M059J (cell line): ENCODE data around the gene GLMN. TPM values are rescaled to one million over a fixed set of nuclear protein-coding genes. Genes with fewer than 3 reads are reported as not detected.

ENCODE experiments used
- DNase-seq: peaks from one replicate; pipeline ENCODE4 v3.0.0-alpha.2; 2012; ENCODE audit warnings: low read depth
- total RNA-seq: library from RNA; depleted of rRNA; stranded (reverse); fragments of >200 nt; shearing (Covaris generic); gene quantifications from 2 replicates; pipeline ENCODE4 v1.2.3, GENCODE V29; 2014; rRNA removed

Gene GLMN, protein sequence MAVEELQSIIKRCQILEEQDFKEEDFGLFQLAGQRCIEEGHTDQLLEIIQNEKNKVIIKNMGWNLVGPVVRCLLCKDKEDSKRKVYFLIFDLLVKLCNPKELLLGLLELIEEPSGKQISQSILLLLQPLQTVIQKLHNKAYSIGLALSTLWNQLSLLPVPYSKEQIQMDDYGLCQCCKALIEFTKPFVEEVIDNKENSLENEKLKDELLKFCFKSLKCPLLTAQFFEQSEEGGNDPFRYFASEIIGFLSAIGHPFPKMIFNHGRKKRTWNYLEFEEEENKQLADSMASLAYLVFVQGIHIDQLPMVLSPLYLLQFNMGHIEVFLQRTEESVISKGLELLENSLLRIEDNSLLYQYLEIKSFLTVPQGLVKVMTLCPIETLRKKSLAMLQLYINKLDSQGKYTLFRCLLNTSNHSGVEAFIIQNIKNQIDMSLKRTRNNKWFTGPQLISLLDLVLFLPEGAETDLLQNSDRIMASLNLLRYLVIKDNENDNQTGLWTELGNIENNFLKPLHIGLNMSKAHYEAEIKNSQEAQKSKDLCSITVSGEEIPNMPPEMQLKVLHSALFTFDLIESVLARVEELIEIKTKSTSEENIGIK
- total RNA-seq: 16.8 and 17.3 TPM in 2 replicates

- peak; percentile 86 for DNase-seq
Measured at GRCh38 chr1:92298573-92299476, at the start of gene GLMN, which contains the start of gene RPAP2. Gene GLMN (minus strand): TSS chr1:92298987. CDS start chr1:92297999, 988 bp downstream. Gene RPAP2 (plus strand): TSS chr1:92299059. CDS start chr1:92299074, 15 bp downstream.

- DNase-seq: no peak
Measured at GRCh38 chr1:92346866-92347640, 48.3 kb upstream of the GLMN start.

DNA sequence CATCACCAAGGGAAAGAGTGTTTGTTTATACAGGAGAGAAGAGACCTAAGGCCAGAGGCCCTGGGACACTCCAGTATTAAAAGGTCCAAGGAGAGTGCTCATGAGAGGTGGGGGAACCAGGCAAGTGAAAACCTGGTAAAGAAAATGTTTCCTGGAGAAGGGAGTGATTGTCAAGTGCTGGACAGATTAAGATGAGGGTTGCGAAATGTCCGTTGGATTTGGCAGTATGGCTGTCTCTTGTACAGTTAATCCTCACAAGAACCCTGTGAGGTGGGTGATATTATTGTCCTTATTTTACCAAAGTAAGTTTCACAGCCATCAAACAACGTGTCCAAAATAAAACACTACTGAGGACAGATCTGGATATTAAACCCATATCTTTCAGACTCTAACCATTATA is 44.3 kb upstream of the GLMN start:
- no peak for DNase-seq

- no peak for DNase-seq
Measured at GRCh38 chr1:92342401-92342800, 43.6 kb upstream of the GLMN start.

- DNase-seq: no peak
Measured at GRCh38 chr1:92340154-92340553, 41.4 kb upstream of the GLMN start.

- no peak for DNase-seq
Measured at GRCh38 chr1:92333668-92334067, 34.9 kb upstream of the GLMN start.

DNA sequence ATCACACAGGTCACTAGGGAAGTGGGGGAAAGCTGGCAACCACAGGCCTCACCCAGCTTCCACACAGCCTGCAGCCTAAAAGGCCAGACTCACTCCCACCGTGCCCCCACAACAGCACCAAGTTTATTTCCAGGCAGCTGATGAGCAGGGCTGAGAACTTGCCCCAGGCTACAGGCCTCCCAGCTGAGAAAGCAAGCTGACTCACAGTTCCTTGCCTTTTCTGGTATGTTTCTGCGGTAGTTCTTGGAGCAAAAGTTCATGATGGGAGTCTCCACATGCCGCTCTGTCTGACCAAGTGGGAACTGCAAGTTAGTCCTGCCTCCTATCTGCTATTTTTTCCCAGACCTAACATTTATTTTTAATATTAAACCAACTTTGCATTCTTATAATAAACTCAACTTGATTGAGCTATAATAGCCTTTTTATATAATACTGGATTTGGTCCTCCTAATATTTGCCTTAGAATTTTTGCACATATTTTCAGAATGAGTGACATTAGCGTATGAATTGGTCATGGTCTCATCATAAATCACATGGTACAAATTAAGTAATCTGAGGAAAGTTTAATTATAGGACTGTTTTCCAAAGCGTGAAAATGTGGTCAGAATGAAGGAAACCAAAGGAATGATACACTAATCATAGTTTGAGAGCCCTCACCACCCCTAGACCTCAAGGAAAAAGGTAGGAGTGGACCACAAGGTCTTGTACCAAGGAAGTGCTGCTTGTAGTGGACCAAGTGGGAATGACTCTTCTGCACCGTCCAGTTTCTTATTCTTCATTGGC is 30.8 kb upstream of the GLMN start:
- DNase-seq: peak; percentile 99

- DNase-seq: no peak
Measured at GRCh38 chr1:92327794-92328193, 29.0 kb upstream of the GLMN start.

DNA sequence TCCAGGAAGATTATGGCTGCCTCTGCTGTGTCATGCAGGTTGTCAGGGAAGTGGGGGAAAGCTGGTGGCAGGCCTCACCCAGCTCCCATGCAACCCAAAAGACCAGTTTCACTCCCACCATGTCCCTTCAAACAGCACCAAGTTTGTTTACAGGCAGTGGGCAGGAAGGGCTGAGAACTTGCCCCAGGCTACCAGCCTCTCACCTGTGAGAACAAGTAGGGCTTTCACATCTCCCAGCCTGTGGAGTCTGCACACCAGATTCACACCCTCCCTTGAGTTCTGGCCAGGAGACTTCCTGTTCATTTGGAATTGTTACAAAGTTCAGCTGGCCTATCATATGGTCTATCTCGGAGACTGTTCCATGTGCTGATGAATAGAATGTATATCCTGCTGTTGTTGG is 27.9 kb upstream of the GLMN start:
- peak; percentile 48 for DNase-seq

DNA sequence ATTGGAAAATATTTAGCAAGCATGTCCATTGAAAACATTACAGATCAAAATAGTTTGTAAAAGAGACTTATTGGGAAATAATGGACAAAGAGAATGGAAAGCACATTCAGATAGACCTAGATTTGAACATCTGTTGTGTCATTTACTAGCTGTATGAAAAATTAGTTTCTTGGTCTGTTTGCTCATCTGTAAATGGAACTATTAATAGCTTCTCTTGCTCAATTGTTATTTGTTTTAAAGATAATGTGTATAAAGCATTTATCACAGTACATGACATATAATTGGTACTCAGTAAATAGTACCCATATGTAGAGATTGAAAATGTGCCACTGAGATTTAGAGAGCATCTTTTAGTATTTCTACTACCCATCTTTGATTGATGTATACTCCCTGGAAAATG is 26.0 kb upstream of the GLMN start:
- no peak for DNase-seq

DNA sequence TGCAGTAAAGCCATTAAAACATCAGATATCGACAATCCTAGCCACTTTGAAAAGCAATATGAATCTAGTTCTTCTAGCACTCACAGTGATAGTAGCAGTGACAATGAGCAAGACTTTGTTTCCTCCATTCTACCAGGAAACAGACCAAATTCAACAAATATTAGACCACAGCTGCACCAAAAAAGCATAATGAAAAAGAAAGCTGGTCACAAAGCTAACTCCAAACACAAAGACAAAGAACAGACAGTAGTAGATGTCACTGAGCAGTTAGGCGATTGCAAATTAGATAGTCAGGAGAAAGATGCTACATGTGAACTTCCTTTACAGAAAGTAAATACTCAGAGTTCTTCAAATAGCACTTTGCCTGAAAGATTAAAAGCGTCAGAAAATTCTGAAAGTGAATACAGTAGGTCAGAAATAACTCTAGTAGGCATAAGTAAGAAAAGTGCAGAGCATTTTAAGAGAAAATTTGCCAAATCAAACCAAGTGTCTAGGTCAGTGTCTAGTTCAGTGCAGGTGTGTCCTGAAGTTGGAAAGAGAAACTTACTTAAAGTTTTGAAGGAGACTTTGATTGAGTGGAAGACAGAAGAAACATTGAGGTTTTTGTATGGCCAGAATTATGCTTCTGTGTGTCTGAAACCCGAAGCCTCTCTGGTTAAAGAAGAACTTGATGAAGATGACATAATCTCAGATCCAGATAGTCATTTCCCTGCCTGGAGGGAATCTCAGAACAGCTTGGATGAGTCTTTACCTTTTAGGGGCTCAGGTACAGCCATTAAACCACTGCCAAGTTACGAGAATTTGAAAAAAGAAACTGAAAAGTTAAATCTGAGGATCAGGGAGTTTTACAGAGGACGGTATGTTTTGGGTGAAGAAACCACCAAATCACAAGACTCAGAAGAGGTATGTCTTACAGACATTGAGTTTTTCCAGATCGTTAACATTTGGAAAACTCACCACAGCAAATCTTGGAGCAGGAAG is 25.0 kb upstream of the GLMN start:
- DNase-seq: no peak

DNA sequence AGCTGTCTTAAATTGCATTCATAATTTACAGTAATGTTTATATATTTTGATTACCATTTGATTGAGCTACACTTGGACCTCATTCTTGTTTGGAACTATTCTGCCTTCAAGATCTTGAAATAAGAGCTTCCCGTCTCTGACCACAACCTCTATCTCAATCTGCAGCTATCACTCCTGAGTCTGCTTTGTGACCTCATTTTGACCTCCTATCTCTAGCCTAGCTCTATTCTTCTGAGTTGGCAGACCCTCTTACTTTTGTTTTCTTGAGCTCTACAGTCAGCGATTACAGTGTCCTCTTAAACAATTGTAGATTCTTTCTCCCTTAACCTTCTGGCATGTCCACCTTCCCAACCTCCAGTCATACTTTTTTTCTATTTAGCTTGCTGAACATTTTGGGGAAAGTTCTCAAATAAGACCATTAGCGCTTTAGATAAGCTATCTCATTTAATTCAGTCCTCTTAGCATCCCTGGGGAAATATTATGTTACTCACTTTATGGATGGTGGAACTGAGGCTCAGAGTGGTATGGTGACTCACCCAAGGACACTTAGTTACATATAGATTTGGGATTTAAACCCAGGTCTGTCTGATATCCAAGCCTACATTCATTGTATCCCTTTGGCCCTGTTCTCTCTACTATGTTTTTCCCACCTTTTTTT is 19.2 kb upstream of the GLMN start:
- DNase-seq: no peak

GRCh38 chr1:92315766-92316599 is 17.2 kb upstream of the GLMN start:
- DNase-seq: no peak

GRCh38 chr1:92314024-92314423 is 15.2 kb upstream of the GLMN start:
- no peak for DNase-seq

GRCh38 chr1:92310185-92310597 is 11.4 kb upstream of the GLMN start:
- DNase-seq: peak; percentile 46

- DNase-seq: no peak
Measured at GRCh38 chr1:92307980-92308379, 9.2 kb upstream of the GLMN start.

DNA sequence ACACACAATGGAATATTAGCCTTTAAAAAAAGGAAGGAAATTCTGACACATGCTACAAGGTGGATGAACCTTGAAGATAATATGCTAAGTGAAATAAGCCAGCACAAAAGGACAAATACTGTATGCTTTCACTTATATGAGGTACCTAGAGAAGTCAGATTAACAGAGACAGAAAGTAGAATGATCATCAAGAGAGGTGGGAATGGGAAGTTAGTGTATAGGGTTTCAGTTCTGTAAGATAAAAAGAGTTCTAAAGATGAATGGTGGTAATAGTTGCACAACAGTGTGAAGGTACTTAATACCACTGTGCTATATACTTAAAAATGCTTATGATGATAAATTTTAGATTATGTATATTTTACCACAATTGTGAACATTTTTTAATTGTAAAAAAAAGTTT is 7.2 kb upstream of the GLMN start:
- no peak for DNase-seq

DNA sequence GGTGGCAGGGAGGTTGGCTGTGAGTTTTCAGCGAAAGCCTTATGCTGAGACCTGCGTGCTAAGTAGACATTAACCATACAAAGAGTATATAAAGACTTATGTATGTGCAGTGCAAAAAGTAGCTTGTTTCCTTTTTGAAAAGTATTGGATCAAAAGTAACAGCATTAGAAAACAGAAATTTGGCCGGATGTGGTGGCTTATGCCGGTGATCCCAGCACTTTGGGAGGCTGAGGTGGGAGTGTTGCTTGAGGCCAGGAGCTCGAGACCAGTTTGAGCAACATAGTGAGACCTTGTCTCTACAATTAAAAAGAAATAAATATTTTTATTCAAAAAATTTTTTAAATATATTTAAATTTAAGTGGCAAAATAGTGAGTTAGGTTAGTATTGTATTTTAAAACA is 2.2 kb upstream of the GLMN start:
- no peak for DNase-seq
